IMR-90 (cell line): ENCODE results near the gene MZB1. TPM values are rescaled to one million over a fixed set of nuclear protein-coding genes. Genes with fewer than 3 reads are reported as not detected.

Experiments
- ATAC-seq: fragments of 200-7000 bp; cut with Tn5 transposase; 2 replicates; pipeline ENCODE4 v1.9.1; 2020; ENCODE audit warnings: low read depth, mild to moderate bottlenecking, moderate library complexity
- BruUV-seq: library from RNA; stranded (reverse); fragments of 400-500 nt; replicated peaks from 2 replicates; lab custom pipeline; 2021; lab: Mats Ljungman, UMichigan
- CTCF ChIA-PET: fragments of 300-600 bp; formaldehyde crosslinking; extraction: SDS; loops from one replicate; lab custom pipeline; 2021; ENCODE audit warnings: antibody characterized with exemption; lab: Yijun Ruan, JAX
- POLR2A ChIA-PET: fragments of 300-600 bp; sonication (Branson Sonifier 250); formaldehyde crosslinking; loops from one replicate; lab custom pipeline; 2022; ENCODE audit warnings: antibody characterized with exemption; ENCODE audit not compliant: unreplicated experiment; lab: Charles Lee
- DNase-seq: peaks from one replicate; pipeline ENCODE4 v3.0.0; 2013
- H2AFZ ChIP-seq: replicated peaks from 2 replicates; pipeline ENCODE3; 2013; ENCODE audit warnings: low read length, mild to moderate bottlenecking; ENCODE audit not compliant: poor library complexity
- H2AK5ac ChIP-seq: 2 replicates; pipeline ENCODE4 v1.6.1; 2013; ENCODE audit warnings: low read depth, low read length, inconsistent platforms
- H2AK9ac ChIP-seq: replicated peaks from 2 replicates; pipeline ENCODE3; 2013; ENCODE audit warnings: mild to moderate bottlenecking, low read depth, low read length, moderate library complexity; ENCODE audit not compliant: poor library complexity
- H2BK120ac ChIP-seq: 2 replicates; pipeline ENCODE4 v1.6.1; 2013; ENCODE audit warnings: low read depth, low read length, inconsistent platforms
- H2BK15ac ChIP-seq: 3 replicates; pipeline ENCODE4 v1.6.1; 2013; ENCODE audit warnings: low read depth, low read length, inconsistent platforms
- H2BK20ac ChIP-seq: 2 replicates; pipeline ENCODE4 v1.6.1; 2013; ENCODE audit warnings: low read depth, mild to moderate bottlenecking, inconsistent platforms, low read length, moderate library complexity
- H2BK5ac ChIP-seq: 2 replicates; pipeline ENCODE4 v1.6.1; 2013; ENCODE audit warnings: mild to moderate bottlenecking, low read depth, low read length, inconsistent platforms; ENCODE audit not compliant: poor library complexity, severe bottlenecking
- H3K14ac ChIP-seq: replicated peaks from 2 replicates; pipeline ENCODE4 v1.6.1; 2013; ENCODE audit warnings: low read depth, low read length, inconsistent platforms
- H3K18ac ChIP-seq: 2 replicates; pipeline ENCODE4 v1.6.1; 2013; ENCODE audit warnings: low read depth, low read length, control low read depth
- H3K23ac ChIP-seq: 2 replicates; pipeline ENCODE4 v1.6.1; 2013; ENCODE audit warnings: low read depth, low read length, inconsistent platforms
- H3K27ac ChIP-seq: 2 replicates; pipeline ENCODE4 v1.5.1; 2013; ENCODE audit warnings: mild to moderate bottlenecking, control low read depth, low read length; ENCODE audit not compliant: insufficient read depth
- H3K27me3 ChIP-seq: 2 replicates; pipeline ENCODE4 v1.6.1; 2013; ENCODE audit warnings: low read length; ENCODE audit not compliant: control insufficient read depth, insufficient read depth
- H3K36me3 ChIP-seq: 2 replicates; pipeline ENCODE4 v1.6.1; 2013; ENCODE audit warnings: low read length, mixed read lengths; ENCODE audit not compliant: control insufficient read depth, insufficient read depth
- H3K4ac ChIP-seq: 2 replicates; pipeline ENCODE4 v1.6.1; 2013; ENCODE audit warnings: low read depth, low read length, inconsistent platforms
- H3K4me1 ChIP-seq: 2 replicates; pipeline ENCODE4 v1.6.1; 2013; ENCODE audit warnings: low read length, mixed read lengths; ENCODE audit not compliant: control insufficient read depth, insufficient read depth
- H3K4me2 ChIP-seq: 2 replicates; pipeline ENCODE4 v1.6.1; 2013; ENCODE audit warnings: low read depth, mild to moderate bottlenecking, control low read depth, low read length, moderate library complexity
- H3K4me3 ChIP-seq: 2 replicates; pipeline ENCODE4 v1.5.1; 2013; ENCODE audit warnings: low read depth, mild to moderate bottlenecking, control low read depth, low read length, moderate library complexity; ENCODE audit not compliant: insufficient read depth
- H3K56ac ChIP-seq: 2 replicates; pipeline ENCODE4 v1.6.1; 2013; ENCODE audit warnings: low read length, inconsistent platforms; ENCODE audit not compliant: insufficient read depth; ENCODE audit errors: extremely low read depth
- H3K79me1 ChIP-seq, 2 experiments: 2 replicates each; pipeline ENCODE4 v1.6.1; 2013; ENCODE audit warnings: low read length in 2 of 2, inconsistent platforms in 1 of 2, low read depth in 1 of 2
- H3K9ac ChIP-seq: 2 replicates; pipeline ENCODE4 v1.6.1; 2013; ENCODE audit warnings: low read depth, low read length, control low read depth
- H3K9me1 ChIP-seq: 2 replicates; pipeline ENCODE4 v1.6.1; 2013; ENCODE audit warnings: low read length, inconsistent platforms; ENCODE audit not compliant: insufficient read depth
- H3K9me3 ChIP-seq: 2 replicates; pipeline ENCODE4 v1.6.1; 2013; ENCODE audit warnings: low read length; ENCODE audit not compliant: control insufficient read depth, insufficient read depth
- H4K20me1 ChIP-seq: 2 replicates; pipeline ENCODE4 v1.6.1; 2013; ENCODE audit warnings: low read length, inconsistent platforms; ENCODE audit not compliant: insufficient read depth
- H4K5ac ChIP-seq: 2 replicates; pipeline ENCODE4 v1.6.1; 2013; ENCODE audit warnings: mild to moderate bottlenecking, low read depth, low read length, control low read depth
- H4K8ac ChIP-seq, 2 experiments: 2 replicates each; pipeline ENCODE4 v1.6.1; 2013; ENCODE audit warnings: low read depth in 2 of 2, low read length in 2 of 2, control low read depth in 1 of 2, inconsistent platforms in 1 of 2
- H4K91ac ChIP-seq: 2 replicates; pipeline ENCODE4 v1.6.1; 2013; ENCODE audit warnings: low read depth, low read length, inconsistent platforms; ENCODE audit not compliant: insufficient read depth
- BHLHE40 ChIP-seq: fragments of 150-350 bp; IDR thresholded peaks from 2 replicates; pipeline ENCODE4 v1.6.1; 2016; ENCODE audit warnings: mild to moderate bottlenecking, low read depth, low read length
- CEBPB ChIP-seq: IDR thresholded peaks from 2 replicates; pipeline ENCODE4 v1.6.1; 2012; ENCODE audit warnings: low read depth, low read length, improper control_type of control experiment
- CHD1 ChIP-seq: IDR thresholded peaks from 2 replicates; pipeline ENCODE4 v1.6.1; 2012; ENCODE audit warnings: low read depth, low read length, improper control_type of control experiment
- CTCF ChIP-seq: conservative IDR thresholded peaks from 2 replicates; pipeline ENCODE4 v1.5.1; 2012; ENCODE audit warnings: mild to moderate bottlenecking, low read depth, low read length, improper control_type of control experiment
- ELK1 ChIP-seq: fragments of 150-350 bp; IDR thresholded peaks from 2 replicates; pipeline ENCODE4 v1.6.1; 2016; ENCODE audit warnings: low read depth, mild to moderate bottlenecking, low read length, moderate library complexity, borderline replicate concordance
- FOS ChIP-seq: fragments of 150-350 bp; IDR thresholded peaks from 2 replicates; pipeline ENCODE4 v1.6.1; 2016; ENCODE audit warnings: low read depth, low read length
- MAFK ChIP-seq: IDR thresholded peaks from 2 replicates; pipeline ENCODE4 v1.6.1; 2012; ENCODE audit warnings: low read depth, low read length, improper control_type of control experiment
- MAZ ChIP-seq: IDR thresholded peaks from 2 replicates; pipeline ENCODE4 v1.6.1; 2012; ENCODE audit warnings: low read depth, mild to moderate bottlenecking, low read length, improper control_type of control experiment, moderate library complexity, borderline replicate concordance
- MXI1 ChIP-seq: IDR thresholded peaks from 2 replicates; pipeline ENCODE4 v1.6.1; 2012; ENCODE audit warnings: low read depth, mild to moderate bottlenecking, low read length, moderate library complexity, borderline replicate concordance
- NFE2L2 ChIP-seq: fragments of 150-350 bp; IDR thresholded peaks from 2 replicates; pipeline ENCODE4 v1.6.1; 2016; ENCODE audit warnings: low read depth, mild to moderate bottlenecking, low read length
- POLR2A ChIP-seq: IDR thresholded peaks from 2 replicates; pipeline ENCODE4 v1.6.1; 2012; ENCODE audit warnings: mild to moderate bottlenecking, low read depth, low read length
- RAD21 ChIP-seq: IDR thresholded peaks from 2 replicates; pipeline ENCODE4 v1.6.1; 2012; ENCODE audit warnings: low read length, improper control_type of control experiment
- RCOR1 ChIP-seq: IDR thresholded peaks from 2 replicates; pipeline ENCODE4 v1.6.1; 2012; ENCODE audit warnings: mild to moderate bottlenecking, low read length, improper control_type of control experiment; ENCODE audit not compliant: insufficient replicate concordance
- RFX5 ChIP-seq: IDR thresholded peaks from 2 replicates; pipeline ENCODE4 v1.8.0; 2012; ENCODE audit warnings: low read depth, mild to moderate bottlenecking, low read length, moderate library complexity
- SMC3 ChIP-seq: fragments of 150-350 bp; IDR thresholded peaks from 2 replicates; pipeline ENCODE4 v1.6.1; 2016; ENCODE audit warnings: low read depth, mild to moderate bottlenecking, antibody characterized with exemption, low read length, moderate library complexity
- WGBS, 2 experiments: methylation state at CpG; one replicate each; pipeline versions ENCODE4 v1.1.5 to v1.1.7; 2013; ENCODE audit warnings: missing lambda C conversion rate in 2 of 2; ENCODE audit not compliant: insufficient read length in 1 of 2; ENCODE audit errors: extremely low coverage in 2 of 2; 5-methylcytosine and 5-hydroxymethylcytosine counted together
- dilution Hi-C: fragments of 300-500 bp; cut with HindIII; formaldehyde crosslinking; loops from one replicate; pipeline ENCODE4 v1.14.3; 2018; ENCODE audit warnings: low sequenced_read_pairs; ENCODE audit not compliant: unreplicated experiment
- in situ Hi-C: fragments of 300-500 bp; cut with MboI; formaldehyde crosslinking; loops from 3 replicates; pipeline ENCODE4 v1.14.3; 2019; ENCODE audit warnings: low sequenced_read_pairs, inconsistent platforms, mixed read lengths
- intact Hi-C: fragments of 100-400 bp; cut with micrococcal nuclease; formaldehyde crosslinking; loops from 2 replicates; pipeline ENCODE4 v1.10.0; 2022
- polyA plus RNA-seq, 3 experiments: library from polyadenylated mRNA; depleted of rRNA; stranded (reverse); fragments of >200 nt; gene quantifications; 2 replicates each; pipeline ENCODE4 v1.2.3, GENCODE V29; 2012; ENCODE audit warnings: low replicate concordance in 1 of 3
- total RNA-seq: library from RNA; depleted of rRNA; stranded (reverse); fragments of >200 nt; gene quantifications from 2 replicates; pipeline ENCODE4 v1.2.3, GENCODE V29; 2012
- TF ChIP-seq, protein P1 (sequence below): fragments of 150-350 bp; IDR thresholded peaks from 2 replicates; pipeline ENCODE4 v1.6.1; 2017; ENCODE audit warnings: mild to moderate bottlenecking, antibody characterized with exemption, low read length, low read depth

Gene MZB1
- total and polyA plus RNA-seq, 2 of the 4 experiments (the other 2 are of a cell fraction) = not detected

DNA sequence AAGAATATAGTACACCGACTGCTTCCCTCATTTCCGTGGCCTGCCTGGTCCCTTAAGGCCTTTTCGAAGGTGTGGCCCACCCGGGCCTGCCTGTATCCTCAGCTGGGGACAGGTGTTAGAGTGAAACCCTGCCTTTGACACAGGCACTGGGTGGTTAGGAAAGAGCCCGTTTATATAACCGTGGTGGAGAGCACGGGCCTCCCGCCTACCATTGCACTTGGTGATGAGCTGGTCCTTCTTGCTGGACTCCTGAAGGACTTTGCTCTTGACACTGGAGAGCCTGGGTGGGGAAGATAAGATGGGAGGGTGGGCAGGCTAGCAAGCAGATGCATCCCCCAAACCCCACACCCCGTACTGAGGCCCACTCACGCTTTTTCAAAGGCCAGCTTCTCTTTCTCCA lies 11.8 kb upstream of the MZB1 start:
- Histone ChIP-seq H2BK15ac (no peak overlapping the region), H3K9ac (no peak overlapping the region), H4K20me1 (no peaks in the 10 kb centered on the region; the same call in 1 of the 2 replicates), H3K4me3 (no peak overlapping the region), H2AK9ac (no peak overlapping the region), H2BK120ac (no peak overlapping the region), H3K4me1 (peaks cover 4% of the 10 kb centered on the region), H3K9me1 (peaks cover 8% of the 10 kb centered on the region), H2BK20ac (no peak overlapping the region), H4K91ac (no peak overlapping the region), H4K8ac (no peak overlapping the region), H4K5ac (no peak overlapping the region), H3K4ac (no peak overlapping the region), H3K18ac (no peak overlapping the region), H3K9me3 (no peaks in the 10 kb centered on the region), H3K14ac (no peak overlapping the region), H2AK5ac (no peak overlapping the region), H3K27ac (no peak overlapping the region), H2BK5ac (no peak overlapping the region), H3K4me2 (no peak overlapping the region), H2AFZ (no peak overlapping the region), H3K27me3 (no peaks in the 10 kb centered on the region), H3K79me1 (peaks cover 0 to 14% of the 10 kb centered on the region in 2 experiments; a peak in 1 of 4 replicates), H3K36me3 (no peaks in the 10 kb centered on the region), H3K23ac (no peak overlapping the region), H3K56ac (no peak overlapping the region)
- WGBS, 2 experiments = 97% methylated on average over 3 of the region's 10 CpGs; no CpG with 5 or more reads in 1 of the 2 experiments
- BruUV-seq = no TSS peak
- ChIA-PET CTCF (no interaction called here), POLR2A (no interaction called here)
- DNase-seq = no peak
- in situ Hi-C loops = no loop called here
- intact Hi-C loops = no loop called here
- ATAC-seq = no peak
- no peak for TF ChIP-seq CTCF
- TF ChIP-seq NFE2L2 = no peak
- TF ChIP-seq FOS = no peak
- TF ChIP-seq MAZ = no peak
- no peak for TF ChIP-seq RFX5
- TF ChIP-seq RAD21 = no peak
- no peak for TF ChIP-seq POLR2A
- TF ChIP-seq MXI1 = no peak
- no peak for TF ChIP-seq RCOR1
- TF ChIP-seq BHLHE40 = no peak
- no peak for TF ChIP-seq ELK1
- no peak for TF ChIP-seq MAFK
- TF ChIP-seq SMC3 = no peak
- TF ChIP-seq CEBPB = no peak
- TF ChIP-seq, protein P1, sequence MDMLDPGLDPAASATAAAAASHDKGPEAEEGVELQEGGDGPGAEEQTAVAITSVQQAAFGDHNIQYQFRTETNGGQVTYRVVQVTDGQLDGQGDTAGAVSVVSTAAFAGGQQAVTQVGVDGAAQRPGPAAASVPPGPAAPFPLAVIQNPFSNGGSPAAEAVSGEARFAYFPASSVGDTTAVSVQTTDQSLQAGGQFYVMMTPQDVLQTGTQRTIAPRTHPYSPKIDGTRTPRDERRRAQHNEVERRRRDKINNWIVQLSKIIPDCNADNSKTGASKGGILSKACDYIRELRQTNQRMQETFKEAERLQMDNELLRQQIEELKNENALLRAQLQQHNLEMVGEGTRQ = no peak
- no peak for TF ChIP-seq CHD1
- dilution Hi-C loops = loop anchor here (25.0 kb wide), 1 partner anchor 111 kb away; no protein-coding TSS in a partner anchor
